Fibroblast of mammary gland (primary cell): ENCODE results near the gene VWA1.

Source experiments
- DNase-seq: peaks from one replicate; pipeline ENCODE4 v3.0.0-alpha.2; 2010; ENCODE audit warnings: low read depth
- H3K4me3 ChIP-seq: 2 replicates; pipeline ENCODE4 v1.5.1; 2011; ENCODE audit warnings: low read depth, mild to moderate bottlenecking, low read length, moderate library complexity; ENCODE audit not compliant: control insufficient read depth
- TF ChIP-seq, protein P1 (sequence below): conservative IDR thresholded peaks from 2 replicates; pipeline ENCODE4 v1.5.1; 2011; ENCODE audit warnings: low read depth, low read length, inconsistent platforms; ENCODE audit not compliant: control insufficient read depth, insufficient read depth

VWA1 gene

DNA sequence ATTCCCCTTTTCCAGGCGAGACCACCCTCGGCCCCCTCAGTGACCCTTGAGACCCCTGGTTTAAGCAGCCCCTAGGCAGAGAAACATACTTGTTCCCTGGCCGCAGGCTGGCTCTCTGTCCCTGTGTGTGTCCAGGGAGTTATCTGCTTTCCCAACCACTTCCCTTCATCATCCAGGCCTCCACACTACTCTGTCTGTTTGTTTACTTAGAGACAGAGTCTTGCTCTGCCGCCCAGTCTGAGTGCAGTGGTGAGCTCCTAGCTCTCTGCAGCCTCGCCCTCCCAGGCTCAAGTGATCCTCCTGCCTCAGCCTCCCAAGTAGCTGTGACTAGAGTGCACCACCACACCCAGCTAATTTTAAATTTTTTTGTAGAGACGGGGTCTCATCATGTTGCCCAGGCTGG lies 5.8 kb upstream of the VWA1 start:
- TF ChIP-seq, protein P1, sequence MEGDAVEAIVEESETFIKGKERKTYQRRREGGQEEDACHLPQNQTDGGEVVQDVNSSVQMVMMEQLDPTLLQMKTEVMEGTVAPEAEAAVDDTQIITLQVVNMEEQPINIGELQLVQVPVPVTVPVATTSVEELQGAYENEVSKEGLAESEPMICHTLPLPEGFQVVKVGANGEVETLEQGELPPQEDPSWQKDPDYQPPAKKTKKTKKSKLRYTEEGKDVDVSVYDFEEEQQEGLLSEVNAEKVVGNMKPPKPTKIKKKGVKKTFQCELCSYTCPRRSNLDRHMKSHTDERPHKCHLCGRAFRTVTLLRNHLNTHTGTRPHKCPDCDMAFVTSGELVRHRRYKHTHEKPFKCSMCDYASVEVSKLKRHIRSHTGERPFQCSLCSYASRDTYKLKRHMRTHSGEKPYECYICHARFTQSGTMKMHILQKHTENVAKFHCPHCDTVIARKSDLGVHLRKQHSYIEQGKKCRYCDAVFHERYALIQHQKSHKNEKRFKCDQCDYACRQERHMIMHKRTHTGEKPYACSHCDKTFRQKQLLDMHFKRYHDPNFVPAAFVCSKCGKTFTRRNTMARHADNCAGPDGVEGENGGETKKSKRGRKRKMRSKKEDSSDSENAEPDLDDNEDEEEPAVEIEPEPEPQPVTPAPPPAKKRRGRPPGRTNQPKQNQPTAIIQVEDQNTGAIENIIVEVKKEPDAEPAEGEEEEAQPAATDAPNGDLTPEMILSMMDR = no peak
- no peak for DNase-seq
- no peak overlapping the region for H3K4me3 ChIP-seq

DNA sequence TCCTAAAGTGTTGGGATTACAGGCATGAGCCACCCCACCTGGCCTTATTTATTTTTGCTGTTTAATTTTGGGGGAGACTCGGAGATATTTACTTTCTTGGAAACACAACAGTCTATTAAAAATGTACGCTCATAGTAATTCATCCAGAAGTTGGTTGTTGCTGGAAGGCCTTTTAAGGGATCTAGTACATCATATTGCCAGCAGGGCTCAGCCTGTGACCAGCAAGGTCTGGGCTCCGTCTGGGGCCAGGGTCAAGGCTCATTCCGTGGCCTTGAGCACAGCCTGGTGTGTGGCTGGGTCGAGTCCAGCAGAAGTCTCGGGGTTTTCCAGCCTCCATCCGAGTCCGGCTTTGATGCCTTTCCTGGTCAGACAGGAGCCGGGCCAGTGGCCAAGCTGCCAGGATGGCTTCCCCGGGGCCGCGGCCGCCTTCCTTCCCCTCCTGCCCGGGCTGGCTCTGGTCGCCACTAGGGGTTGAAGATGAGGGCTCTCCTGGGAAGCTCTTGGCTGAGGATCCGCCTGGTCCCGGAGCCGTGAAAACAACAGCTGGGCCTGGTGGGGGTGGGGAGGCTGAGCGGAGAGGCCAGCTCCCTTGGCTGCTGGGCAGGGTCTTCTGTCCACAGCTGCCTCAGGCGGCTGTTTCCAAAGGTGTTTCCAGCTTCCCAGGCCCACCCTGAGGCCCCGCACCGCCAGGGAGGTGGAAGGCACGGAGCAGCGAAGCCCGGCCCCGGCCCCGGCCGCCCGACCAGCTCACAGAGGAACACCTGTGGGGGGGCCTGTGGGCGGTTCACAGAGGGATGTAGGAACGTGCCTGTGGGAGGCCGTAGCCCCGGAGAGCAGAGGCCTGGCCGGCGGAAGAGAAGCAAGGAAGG lies 5.1 kb upstream of the VWA1 start:
- DNase-seq = peak; percentile 51
- H3K4me3 ChIP-seq = no peak overlapping the region
- TF ChIP-seq, protein P1 = peak; percentile 18

DNA sequence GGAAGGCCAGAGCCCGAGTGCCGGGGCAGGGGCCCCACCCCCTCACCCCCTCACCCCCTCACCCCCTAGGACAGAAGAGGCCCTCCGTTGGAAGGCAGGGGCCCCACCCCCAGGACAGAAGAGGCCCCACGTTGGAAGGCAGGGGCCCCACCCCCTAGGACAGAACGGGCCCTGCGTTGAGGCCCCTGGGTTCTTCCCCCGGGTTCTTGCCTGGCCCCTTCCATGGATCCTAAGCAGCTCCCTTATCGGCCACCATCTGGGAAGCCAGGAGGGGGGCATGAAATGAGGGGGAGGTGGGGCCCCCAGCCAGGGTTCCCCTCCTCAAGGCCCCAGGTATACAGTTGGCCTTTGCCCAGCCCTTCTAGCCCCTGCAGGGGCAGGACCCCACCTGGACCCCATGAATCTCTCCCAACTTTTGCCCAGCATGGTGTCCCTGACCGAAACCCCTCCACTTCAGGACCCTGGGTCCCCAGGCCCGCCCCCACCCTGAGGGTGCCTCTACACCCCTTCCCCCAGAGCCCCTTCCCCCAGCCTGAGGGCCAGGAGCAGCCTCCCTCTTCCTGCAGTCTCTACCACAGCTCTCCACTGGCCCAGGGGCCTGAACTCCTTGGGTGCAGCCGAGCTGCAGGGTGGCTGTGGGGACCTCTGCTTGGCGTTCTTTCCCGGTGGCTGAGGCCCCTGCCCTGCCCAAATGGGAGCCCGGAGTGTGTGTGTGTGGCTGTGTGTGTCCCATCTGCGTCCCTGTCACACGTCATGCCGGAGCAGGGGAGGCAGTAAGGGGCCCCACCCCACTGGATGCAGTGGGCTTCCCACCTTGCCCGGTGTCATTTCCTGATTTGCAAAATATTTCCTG lies 4.3 kb upstream of the VWA1 start:
- no peak for DNase-seq
- TF ChIP-seq, protein P1 = no peak
- no peak overlapping the region for H3K4me3 ChIP-seq

DNA sequence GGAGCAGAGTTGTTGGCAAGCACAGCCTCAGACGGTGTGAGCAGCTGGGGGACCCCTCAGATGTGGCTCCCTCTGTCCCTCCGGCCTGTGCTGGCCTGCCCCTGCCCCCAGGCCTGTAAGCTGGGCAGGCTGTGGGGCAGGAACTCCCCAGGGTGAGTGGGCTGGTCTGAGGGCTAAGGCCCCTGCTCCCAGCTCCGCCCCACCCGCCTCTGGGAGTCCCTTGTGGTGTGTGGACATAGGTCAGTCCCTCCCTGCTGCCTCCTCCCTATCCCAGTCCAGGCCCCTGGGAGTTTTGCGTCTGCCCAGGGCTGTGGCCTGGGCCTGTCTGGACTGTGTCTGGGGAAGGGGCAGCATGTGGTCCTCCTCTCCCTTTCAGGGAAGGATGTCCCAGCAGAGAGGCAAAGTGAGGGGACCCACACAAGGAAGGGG lies 3.6 kb upstream of the VWA1 start:
- TF ChIP-seq, protein P1 = no peak
- no peak for DNase-seq
- H3K4me3 ChIP-seq = no peak overlapping the region

DNA sequence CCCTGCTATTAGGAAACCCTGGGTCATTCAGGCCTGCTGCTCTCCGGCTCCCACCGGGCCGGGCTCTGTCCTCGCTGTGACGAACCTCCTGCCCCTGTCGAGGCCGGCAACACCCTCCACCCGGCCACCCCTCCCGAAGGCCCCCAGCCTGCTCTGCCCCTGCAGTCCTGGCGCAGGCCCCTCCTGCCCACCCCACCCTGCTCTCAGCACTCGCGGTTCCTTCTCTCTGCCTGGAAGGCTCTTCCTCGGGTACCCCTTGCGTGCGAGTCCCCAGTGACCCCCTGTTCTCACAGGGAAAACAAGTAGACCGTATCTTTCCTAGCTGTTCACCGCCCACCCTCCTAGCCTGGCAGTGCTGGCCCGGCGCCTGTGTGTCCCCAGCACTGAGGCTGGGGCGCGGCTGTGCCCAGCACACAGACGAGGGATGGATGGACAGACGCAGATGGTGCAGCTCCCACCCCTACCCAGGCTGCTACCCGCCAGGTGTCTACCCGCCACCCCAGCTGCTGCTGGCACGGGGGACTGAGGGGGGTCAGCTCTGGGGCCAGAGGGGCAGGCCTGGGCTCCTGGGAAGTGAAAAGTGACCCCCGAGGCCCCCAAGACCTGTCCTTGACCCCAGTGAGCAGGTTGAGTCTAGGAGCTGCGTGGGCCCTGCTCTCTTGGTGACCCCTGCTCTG lies 3.1 kb upstream of the VWA1 start:
- no peak for DNase-seq
- no peak overlapping the region for H3K4me3 ChIP-seq
- TF ChIP-seq, protein P1 = no peak
